PC-3 (cell line): ENCODE data around the gene MRPL14. TPM values are rescaled to one million over a fixed set of nuclear protein-coding genes. Genes with fewer than 3 reads are reported as not detected.

Source experiments
- ATAC-seq: fragments of 200-7000 bp; cut with Tn5 transposase; 2 replicates; pipeline ENCODE4 v1.9.1; 2020; ENCODE audit warnings: mild to moderate bottlenecking, moderate library complexity
- BruUV-seq: library from RNA; stranded (reverse); fragments of 400-500 nt; replicated peaks from 2 replicates; lab custom pipeline; 2021; lab: Mats Ljungman, UMichigan
- CTCF ChIA-PET: fragments of 300-600 bp; sonication (Branson Sonifier 250); formaldehyde crosslinking; loops from one replicate; lab custom pipeline; 2022; ENCODE audit warnings: antibody characterized with exemption; lab: Charles Lee
- POLR2A ChIA-PET: fragments of 300-600 bp; sonication (Branson Sonifier 250); formaldehyde crosslinking; loops from one replicate; lab custom pipeline; 2022; ENCODE audit warnings: antibody characterized with exemption; ENCODE audit not compliant: unreplicated experiment; lab: Charles Lee
- DNase-seq: peaks from one replicate; pipeline ENCODE4 v3.0.0-alpha.2; 2015
- H2AFZ ChIP-seq: fragments of 300-600 bp; sonication (generic); 2 replicates; pipeline ENCODE4 v1.6.0; 2016; ENCODE audit warnings: antibody characterized with exemption, low read length
- H3F3A ChIP-seq: fragments of 300-600 bp; sonication (generic); one replicate; pipeline ENCODE4 v1.6.0; 2017; ENCODE audit warnings: antibody characterized with exemption, low read length, control low read depth, mild to moderate bottlenecking; ENCODE audit not compliant: unreplicated experiment
- H3K27ac ChIP-seq: fragments of 300-600 bp; sonication (generic); 2 replicates; pipeline ENCODE4 v1.5.1; 2016; ENCODE audit warnings: mild to moderate bottlenecking, low read length
- H3K27me3 ChIP-seq: fragments of 300-600 bp; sonication (generic); 2 replicates; pipeline ENCODE4 v1.6.1; 2016; ENCODE audit warnings: low read length, mixed read lengths
- H3K36me3 ChIP-seq: fragments of 300-600 bp; sonication (generic); 2 replicates; pipeline ENCODE4 v1.6.1; 2016; ENCODE audit warnings: low read depth, mixed run types, low read length, mixed read lengths
- H3K4me1 ChIP-seq: fragments of 300-600 bp; sonication (generic); 2 replicates; pipeline ENCODE4 v1.5.1; 2016; ENCODE audit warnings: low read length; ENCODE audit not compliant: insufficient read depth
- H3K4me2 ChIP-seq: fragments of 300-600 bp; sonication (generic); 2 replicates; pipeline ENCODE4 v1.6.0; 2016; ENCODE audit warnings: low read length
- H3K4me3 ChIP-seq: fragments of 300-600 bp; sonication (generic); 2 replicates; pipeline ENCODE4 v1.5.1; 2016; ENCODE audit warnings: mild to moderate bottlenecking, low read length, mixed read lengths
- H3K79me2 ChIP-seq: fragments of 300-600 bp; sonication (generic); 2 replicates; pipeline ENCODE4 v1.6.1; 2017; ENCODE audit warnings: low read length, mixed read lengths
- H3K9ac ChIP-seq: fragments of 300-600 bp; sonication (generic); 2 replicates; pipeline ENCODE4 v1.6.0; 2016; ENCODE audit warnings: mild to moderate bottlenecking, low read length
- H3K9me2 ChIP-seq: fragments of 300-600 bp; sonication (generic); replicated peaks from 2 replicates; pipeline ENCODE4 v1.6.1; 2016; ENCODE audit warnings: mixed run types, low read length, mixed read lengths
- H3K9me3 ChIP-seq: fragments of 300-600 bp; sonication (generic); 2 replicates; pipeline ENCODE4 v1.6.1; 2016; ENCODE audit warnings: low read length, mixed read lengths
- H4K20me1 ChIP-seq: fragments of 300-600 bp; sonication (generic); 2 replicates; pipeline ENCODE4 v1.6.1; 2016; ENCODE audit warnings: low read length, mixed read lengths
- CTCF ChIP-seq: fragments of 300-600 bp; sonication (generic); conservative IDR thresholded peaks from 2 replicates; pipeline ENCODE4 v1.5.1; 2017; ENCODE audit warnings: antibody characterized with exemption, low read depth, mild to moderate bottlenecking, low read length
- EZH2 ChIP-seq: fragments of 300-600 bp; sonication (generic); IDR thresholded peaks from one replicate; pipeline ENCODE4 v1.6.1; 2017; ENCODE audit warnings: antibody characterized with exemption, mild to moderate bottlenecking, low read length; ENCODE audit not compliant: unreplicated experiment
- EZH2phosphoT487 ChIP-seq: fragments of 300-600 bp; sonication (generic); IDR thresholded peaks from 2 replicates; pipeline ENCODE4 v1.6.1; 2018; ENCODE audit warnings: mild to moderate bottlenecking, antibody characterized with exemption, low read length, borderline replicate concordance
- intact Hi-C: fragments of 100-400 bp; cut with micrococcal nuclease; formaldehyde crosslinking; loops from 2 replicates; pipeline ENCODE4 v1.9.0; 2023
- total RNA-seq: library from RNA; depleted of rRNA; stranded (reverse); fragments of >200 nt; gene quantifications from 2 replicates; pipeline ENCODE4 v1.2.3, GENCODE V29; 2014

Gene MRPL14
- total RNA-seq, 1 experiment from 2014 or later = 192 TPM

DNA sequence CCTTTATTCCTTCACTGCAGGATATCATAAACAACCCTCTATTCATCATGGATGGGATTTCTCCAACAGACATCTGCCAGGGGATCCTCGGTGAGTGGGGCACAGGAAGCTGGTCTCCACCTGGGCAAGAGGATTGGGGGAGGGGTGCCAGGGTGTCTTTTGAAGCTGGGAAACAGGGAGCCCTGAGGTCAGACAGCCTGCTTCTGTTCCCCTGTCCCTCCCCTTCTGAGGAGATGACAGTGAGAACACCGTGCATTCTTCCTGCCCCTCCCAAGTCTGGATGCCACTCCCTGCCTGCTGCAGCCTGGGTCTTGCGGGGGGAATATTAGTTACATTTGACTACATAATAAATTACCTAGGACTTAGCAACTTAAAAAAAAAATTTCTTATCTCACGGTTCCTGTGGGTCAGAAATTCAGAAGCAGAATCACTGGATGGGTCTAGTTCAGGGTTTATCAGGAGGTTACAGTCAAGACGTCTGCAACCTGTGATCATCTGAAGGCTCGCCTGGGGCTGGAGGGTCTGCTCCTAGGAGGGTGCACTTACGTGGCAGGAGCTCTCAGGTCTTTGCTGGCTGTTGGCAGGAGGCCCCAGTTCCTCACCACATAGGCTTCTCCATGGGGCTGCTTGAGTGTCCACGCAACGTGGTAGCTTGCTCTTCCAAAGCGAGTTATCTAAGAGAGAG lies 42.8 kb upstream of the MRPL14 start:
- Histone ChIP-seq H3K4me3 (no peak overlapping the region), H3K27ac (no peak overlapping the region), H3K36me3 (no peaks in the 10 kb centered on the region), H3K79me2 (no peaks in the 10 kb centered on the region), H2AFZ (no peak overlapping the region), H4K20me1 (no peaks in the 10 kb centered on the region), H3K4me1 (no peaks in the 10 kb centered on the region), H3K27me3 (no peaks in the 10 kb centered on the region), H3K9ac (no peak overlapping the region), H3K4me2 (no peak overlapping the region), H3K9me2 (no peaks in the 10 kb centered on the region), H3K9me3 (no peaks in the 10 kb centered on the region), H3F3A (no peaks in the 10 kb centered on the region)
- ChIA-PET CTCF (no interaction called here), POLR2A (no interaction called here)
- TF ChIP-seq EZH2phosphoT487 = no peak
- TF ChIP-seq EZH2 = no peak
- TF ChIP-seq CTCF = no peak
- intact Hi-C loops = no loop called here
- BruUV-seq = no TSS peak
- DNase-seq (no peak), ATAC-seq (no peak)

DNA sequence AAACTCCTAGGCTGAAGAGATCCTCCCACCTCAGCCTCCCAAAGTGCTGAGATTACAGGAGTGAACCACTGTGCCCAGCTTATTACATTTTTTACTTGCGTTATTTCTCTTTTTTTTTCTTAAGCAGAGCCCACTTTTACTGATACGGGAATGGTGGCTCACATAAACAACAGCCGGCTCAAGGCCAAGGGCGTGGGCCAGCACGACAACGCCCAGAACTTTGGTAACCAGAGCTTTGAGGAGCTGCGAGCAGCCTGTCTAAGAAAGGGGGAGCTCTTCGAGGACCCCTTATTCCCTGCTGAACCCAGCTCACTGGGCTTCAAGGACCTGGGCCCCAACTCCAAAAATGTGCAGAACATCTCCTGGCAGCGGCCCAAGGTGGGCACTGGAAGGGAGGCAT lies 41.9 kb upstream of the MRPL14 start:
- BruUV-seq = no TSS peak
- H3K9ac ChIP-seq = no peak overlapping the region
- intact Hi-C loops = no loop called here
- DNase-seq (no peak), ATAC-seq (no peak)
- H2AFZ ChIP-seq = no peak overlapping the region
- H4K20me1 ChIP-seq = no peaks in the 10 kb centered on the region
- H3K79me2 ChIP-seq = no peaks in the 10 kb centered on the region
- no peak overlapping the region for H3K4me2 ChIP-seq
- no peak overlapping the region for H3K27ac ChIP-seq
- H3F3A ChIP-seq = no peaks in the 10 kb centered on the region
- H3K4me1 ChIP-seq = no peaks in the 10 kb centered on the region
- H3K27me3 ChIP-seq = no peaks in the 10 kb centered on the region
- H3K4me3 ChIP-seq = no peak overlapping the region
- TF ChIP-seq CTCF (no peak), EZH2 (no peak), EZH2phosphoT487 (no peak)
- no peaks in the 10 kb centered on the region for H3K36me3 ChIP-seq
- ChIA-PET CTCF (no interaction called here), POLR2A (no interaction called here)
- no peaks in the 10 kb centered on the region for H3K9me2 ChIP-seq
- H3K9me3 ChIP-seq = no peaks in the 10 kb centered on the region

DNA sequence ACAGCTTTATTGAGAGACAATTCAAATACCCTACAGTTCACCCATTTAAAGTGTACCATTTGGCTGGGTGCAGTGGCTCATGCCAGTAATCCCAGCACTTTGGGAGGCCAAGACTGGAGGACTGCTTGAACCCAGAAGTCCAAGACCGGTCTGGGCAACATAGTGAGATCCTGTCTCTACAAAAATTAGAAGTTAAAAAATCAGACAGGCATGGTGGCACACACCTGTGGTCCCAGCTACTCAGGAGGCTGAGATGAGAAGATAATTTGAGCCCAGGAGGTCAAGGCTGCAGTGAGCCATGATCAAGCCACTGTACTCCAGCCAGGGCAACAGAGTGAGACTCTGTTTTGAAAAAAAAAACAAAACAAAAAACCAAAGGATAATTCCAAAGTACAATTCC lies 40.3 kb upstream of the MRPL14 start:
- CTCF ChIA-PET = no interaction called here
- no peak for TF ChIP-seq CTCF
- TF ChIP-seq EZH2phosphoT487 = no peak
- no peak for TF ChIP-seq EZH2
- Histone ChIP-seq H3K4me1 (no peaks in the 10 kb centered on the region), H3K9me2 (no peaks in the 10 kb centered on the region), H3K9me3 (no peaks in the 10 kb centered on the region), H4K20me1 (no peaks in the 10 kb centered on the region), H3K36me3 (no peaks in the 10 kb centered on the region), H3K79me2 (no peaks in the 10 kb centered on the region), H3K4me2 (no peak overlapping the region), H3K4me3 (no peak overlapping the region), H2AFZ (no peak overlapping the region), H3K27ac (no peak overlapping the region), H3K9ac (no peak overlapping the region), H3K27me3 (no peaks in the 10 kb centered on the region), H3F3A (no peaks in the 10 kb centered on the region)
- intact Hi-C loops = no loop called here
- no peak for DNase-seq
- no peak for ATAC-seq
- POLR2A ChIA-PET = no interaction called here
- no TSS peak for BruUV-seq
